ENCODE data around the gene RAP1GAP2.

GRCh38 chr17:3008336-3009288 lies 212.4 kb downstream of the RAP1GAP2 start:
- TF ChIP-seq CTCF (conservative IDR thresholded peaks at IDR 0.05 in 1 of 2, IDR thresholded peaks at IDR 0.05 in 1 of 2; ENCODE audit: extremely low read depth in 1 of 2, insufficient read depth in 1 of 2, low read depth in 1 of 2, low read length in 2 of 2) = no peak
- TF ChIP-seq EZH2 (IDR thresholded peaks at IDR 0.05; ENCODE audit: borderline replicate concordance, low read length) = no peak

Data from mammary epithelial cell (primary cell).